Measurements from ENCODE around the gene VPS41. TPM values are rescaled to one million over a fixed set of nuclear protein-coding genes. Genes with fewer than 3 reads are reported as not detected.

VPS41 gene
- total RNA-seq, 1 donor from 2014 or later: 91.8 TPM

DNA sequence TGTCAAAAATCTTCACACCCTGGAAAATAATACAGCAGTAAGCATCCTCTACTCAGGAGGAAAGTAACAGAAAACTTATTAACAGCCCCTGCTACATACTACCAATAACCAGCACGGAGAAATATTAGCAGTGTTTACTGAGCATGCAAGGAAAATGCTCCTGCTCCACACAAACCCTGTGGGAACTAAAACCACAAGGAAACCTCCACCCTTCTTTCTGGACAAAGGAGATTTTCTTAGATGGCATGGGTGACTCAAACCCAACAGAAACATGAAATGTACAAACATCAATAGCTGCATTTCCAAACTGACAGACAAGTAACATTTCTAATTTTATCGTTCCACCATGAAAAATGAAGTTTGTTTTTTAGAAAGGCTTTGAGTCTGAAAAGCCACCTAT is 113.4 kb downstream of the VPS41 start:
- POLR2A ChIA-PET: no interaction called here
- ATAC-seq (ENCODE audit: low read depth): no peak
- Mint-ChIP-seq H3K4me1 (no peaks in the 10 kb centered on the region), H3K27ac (no peak overlapping the region), H3K27me3 (no peaks in the 10 kb centered on the region), H3K36me3 (ENCODE audit: low read depth) (peaks cover 56% of the 10 kb centered on the region), H3K4me3 (no peak overlapping the region), H3K9me3 (no peaks in the 10 kb centered on the region)
- DNase-seq: no peak
- intact Hi-C loops (cut with micrococcal nuclease): no loop called here
- TF ChIP-seq, protein P1, sequence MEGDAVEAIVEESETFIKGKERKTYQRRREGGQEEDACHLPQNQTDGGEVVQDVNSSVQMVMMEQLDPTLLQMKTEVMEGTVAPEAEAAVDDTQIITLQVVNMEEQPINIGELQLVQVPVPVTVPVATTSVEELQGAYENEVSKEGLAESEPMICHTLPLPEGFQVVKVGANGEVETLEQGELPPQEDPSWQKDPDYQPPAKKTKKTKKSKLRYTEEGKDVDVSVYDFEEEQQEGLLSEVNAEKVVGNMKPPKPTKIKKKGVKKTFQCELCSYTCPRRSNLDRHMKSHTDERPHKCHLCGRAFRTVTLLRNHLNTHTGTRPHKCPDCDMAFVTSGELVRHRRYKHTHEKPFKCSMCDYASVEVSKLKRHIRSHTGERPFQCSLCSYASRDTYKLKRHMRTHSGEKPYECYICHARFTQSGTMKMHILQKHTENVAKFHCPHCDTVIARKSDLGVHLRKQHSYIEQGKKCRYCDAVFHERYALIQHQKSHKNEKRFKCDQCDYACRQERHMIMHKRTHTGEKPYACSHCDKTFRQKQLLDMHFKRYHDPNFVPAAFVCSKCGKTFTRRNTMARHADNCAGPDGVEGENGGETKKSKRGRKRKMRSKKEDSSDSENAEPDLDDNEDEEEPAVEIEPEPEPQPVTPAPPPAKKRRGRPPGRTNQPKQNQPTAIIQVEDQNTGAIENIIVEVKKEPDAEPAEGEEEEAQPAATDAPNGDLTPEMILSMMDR (IDR thresholded peaks at IDR 0.05): no peak
- CTCF ChIA-PET: interaction anchor here (1.0 to 2.3 kb wide), 9 partner anchors 11 to 726 kb away, joined by 3 to 7 read pairs (median 5); no protein-coding TSS in a partner anchor

DNA sequence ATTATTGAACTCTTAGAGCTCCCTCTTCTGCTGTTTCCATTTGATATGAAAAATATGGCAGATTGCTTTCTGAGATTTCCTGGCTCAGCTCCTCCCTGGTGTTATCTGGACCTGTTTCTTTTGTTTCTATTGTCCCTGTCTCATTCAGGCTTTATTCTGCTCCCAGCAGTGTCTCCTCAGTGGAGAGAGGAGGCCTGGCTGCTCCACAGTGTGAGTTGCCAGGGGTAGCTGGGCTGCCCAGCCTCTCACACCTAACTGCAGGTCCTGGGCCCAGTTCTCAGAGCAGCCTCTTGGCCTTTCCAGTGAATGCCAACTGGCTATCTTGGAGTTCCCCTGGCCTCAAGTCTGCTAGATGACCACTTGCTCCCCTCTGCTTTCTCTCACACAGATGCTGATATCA is 127.0 kb downstream of the VPS41 start:
- ChIA-PET POLR2A (no interaction called here), CTCF (no interaction called here)
- TF ChIP-seq, protein P1 (IDR thresholded peaks at IDR 0.05): no peak
- no peak for DNase-seq
- no peaks in the 10 kb centered on the region for H3K9me3 Mint-ChIP-seq
- ATAC-seq (ENCODE audit: low read depth): no peak
- peaks cover 11% of the 10 kb centered on the region for H3K4me1 Mint-ChIP-seq
- intact Hi-C loops (cut with micrococcal nuclease): no loop called here
- H3K36me3 Mint-ChIP-seq (ENCODE audit: low read depth): peaks cover 49% of the 10 kb centered on the region
- H3K27me3 Mint-ChIP-seq: no peaks in the 10 kb centered on the region
- H3K4me3 Mint-ChIP-seq: no peak overlapping the region
- H3K27ac Mint-ChIP-seq: no peak overlapping the region

DNA sequence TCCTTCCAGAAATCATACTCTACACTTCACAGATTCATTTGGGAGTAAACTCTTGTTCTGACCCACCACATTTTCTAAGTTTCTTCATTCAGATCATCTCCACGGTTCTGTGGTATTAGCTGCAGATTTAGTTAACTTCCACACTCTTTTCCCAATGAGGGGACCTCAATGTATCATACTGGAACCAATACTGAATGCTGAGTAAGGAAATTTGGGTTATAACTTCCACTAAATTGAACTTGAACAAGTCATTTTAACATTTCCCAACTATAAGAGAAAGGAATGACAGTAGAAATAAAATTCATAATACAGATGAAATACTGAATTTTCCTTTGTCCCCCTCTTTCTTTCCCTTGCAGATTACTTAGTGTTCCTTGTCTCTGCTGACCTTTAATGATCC is 131.4 kb downstream of the VPS41 start:
- Mint-ChIP-seq H3K27me3 (no peaks in the 10 kb centered on the region), H3K36me3 (ENCODE audit: low read depth) (peaks cover 61% of the 10 kb centered on the region), H3K4me1 (no peaks in the 10 kb centered on the region)

DNA sequence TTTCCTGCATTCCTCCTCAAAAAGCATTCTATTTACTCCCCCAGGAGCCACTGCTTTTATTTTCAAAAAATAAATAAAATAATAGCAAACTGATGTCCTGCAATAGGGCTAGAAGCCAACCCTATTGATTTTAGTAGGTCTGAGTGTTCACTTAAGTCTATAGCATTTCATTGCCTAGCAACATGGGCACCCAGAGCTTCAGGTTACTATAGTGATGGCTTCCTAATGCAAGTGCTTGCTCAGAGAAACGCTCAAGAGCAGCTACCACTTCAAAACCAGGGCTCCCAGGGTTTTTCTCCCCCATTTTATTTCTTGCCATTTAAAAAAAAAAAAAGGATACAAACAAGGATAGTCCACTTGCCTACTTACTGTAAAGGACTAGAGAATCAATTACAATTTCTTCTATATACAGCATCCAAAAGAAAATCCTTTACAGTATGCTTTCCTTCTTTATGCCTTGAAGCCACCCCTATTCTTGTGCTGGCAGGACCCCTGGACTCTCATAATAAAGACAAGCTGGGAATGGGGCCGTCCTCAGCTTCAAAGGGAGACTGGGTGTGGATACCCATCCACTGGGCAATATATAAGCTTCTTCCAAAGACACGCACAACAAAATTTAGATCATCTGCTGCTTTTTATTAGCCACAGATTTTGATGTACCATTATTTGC is 133.3 kb downstream of the VPS41 start:
- POLR2A ChIA-PET: no interaction called here
- H3K36me3 Mint-ChIP-seq (ENCODE audit: low read depth): peaks cover 62% of the 10 kb centered on the region
- intact Hi-C loops (cut with micrococcal nuclease): no loop called here
- DNase-seq (no peak), ATAC-seq (ENCODE audit: low read depth) (no peak)
- no peaks in the 10 kb centered on the region for H3K27me3 Mint-ChIP-seq
- CTCF ChIA-PET: no interaction called here
- TF ChIP-seq, protein P1 (IDR thresholded peaks at IDR 0.05): no peak
- no peaks in the 10 kb centered on the region for H3K9me3 Mint-ChIP-seq
- no peak overlapping the region for H3K4me3 Mint-ChIP-seq
- H3K27ac Mint-ChIP-seq: no peak overlapping the region
- H3K4me1 Mint-ChIP-seq: no peaks in the 10 kb centered on the region

More for the DNA sequence above, 131.4 kb downstream of the VPS41 start:
- ATAC-seq (ENCODE audit: low read depth) (no peak), DNase-seq (no peak)
- ChIA-PET CTCF (no interaction called here), POLR2A (no interaction called here)
- Mint-ChIP-seq H3K27ac (no peak overlapping the region), H3K9me3 (no peaks in the 10 kb centered on the region), H3K4me3 (no peak overlapping the region)
- intact Hi-C loops (cut with micrococcal nuclease): no loop called here
- TF ChIP-seq, protein P1 (IDR thresholded peaks at IDR 0.05): no peak

DNA sequence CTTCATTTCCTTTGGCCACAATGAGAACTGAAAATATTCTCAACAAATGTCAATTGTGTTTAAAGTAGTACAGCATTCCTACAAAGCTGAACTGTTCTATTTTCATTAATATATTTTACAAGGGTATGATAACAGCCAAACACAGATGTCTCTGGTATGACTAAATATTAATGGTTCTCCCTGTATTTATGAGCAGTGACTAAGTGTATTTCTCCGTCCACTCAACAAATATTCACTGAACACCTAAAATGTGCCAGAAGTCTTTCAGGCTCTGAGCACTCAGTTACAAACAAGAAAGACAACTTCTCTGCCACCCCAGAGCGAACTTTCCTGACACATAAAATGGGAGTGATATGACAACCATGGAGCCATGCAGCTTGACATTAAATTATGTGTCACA is 135.6 kb downstream of the VPS41 start:
- no peaks in the 10 kb centered on the region for H3K9me3 Mint-ChIP-seq
- ATAC-seq (ENCODE audit: low read depth) (no peak), DNase-seq (no peak)
- no peak overlapping the region for H3K4me3 Mint-ChIP-seq
- no peaks in the 10 kb centered on the region for H3K4me1 Mint-ChIP-seq
- peaks cover 77% of the 10 kb centered on the region for H3K36me3 Mint-ChIP-seq (ENCODE audit: low read depth)
- H3K27ac Mint-ChIP-seq: no peak overlapping the region
- intact Hi-C loops (cut with micrococcal nuclease): no loop called here
- TF ChIP-seq, protein P1 (IDR thresholded peaks at IDR 0.05): no peak
- no peaks in the 10 kb centered on the region for H3K27me3 Mint-ChIP-seq
- ChIA-PET CTCF (no interaction called here), POLR2A (no interaction called here)

Data from activated B cell treated with CpG ODN at 0.5 μM for 24 hours (primary cell).